ENCODE data around the gene KRTAP3-2. TPM values are rescaled to one million over a fixed set of nuclear protein-coding genes. Genes with fewer than 3 reads are reported as not detected.

Gene KRTAP3-2
- total RNA-seq, 3 donors from 2014 or later = not detected

- H3K4me1 ChIP-seq = no peaks in the 10 kb centered on the region
- no peak overlapping the region for H3K27ac ChIP-seq
- DNase-seq (ENCODE audit: low spot score in 2 of 2) = no peak
- no peaks in the 10 kb centered on the region for H3K36me3 ChIP-seq
- H3K4me3 ChIP-seq = no peak overlapping the region
- no peaks in the 10 kb centered on the region for H3K27me3 ChIP-seq
- no peaks in the 10 kb centered on the region for H3K9me3 ChIP-seq
- TF ChIP-seq POLR2A (IDR thresholded peaks at IDR 0.05) (no peak), POLR2AphosphoS5 (IDR thresholded peaks at IDR 0.05) (no peak), CTCF (IDR thresholded peaks at IDR 0.05) (no peak)
- intact Hi-C loops (cut with DNase I; ENCODE audit: low total_unique reads) = no loop called here
Measured at GRCh38 chr17:40992666-40993065, 7.0 kb downstream of the KRTAP3-2 start.

GRCh38 chr17:40986920-40987319, 12.8 kb downstream of the KRTAP3-2 start:
- H3K4me1 ChIP-seq = no peaks in the 10 kb centered on the region
- H3K4me3 ChIP-seq = no peak overlapping the region
- DNase-seq (ENCODE audit: low spot score in 2 of 2) = no peak
- no peaks in the 10 kb centered on the region for H3K36me3 ChIP-seq
- no peaks in the 10 kb centered on the region for H3K27me3 ChIP-seq
- no peaks in the 10 kb centered on the region for H3K9me3 ChIP-seq
- intact Hi-C loops (cut with DNase I; ENCODE audit: low total_unique reads) = no loop called here
- peak overlapping the region in 1 of 2 donors; percentile 54 for H3K27ac ChIP-seq
- TF ChIP-seq POLR2AphosphoS5 (IDR thresholded peaks at IDR 0.05) (peak in 1 of 3 donors; percentile 15), POLR2A (IDR thresholded peaks at IDR 0.05) (no peak), CTCF (IDR thresholded peaks at IDR 0.05) (no peak)

GRCh38 chr17:40984226-40984625, 15.5 kb downstream of the KRTAP3-2 start, which contains the start of gene KRT40:
Gene KRT40 (minus strand): TSS chr17:40984326. CDS start chr17:40984273, 53 bp downstream.
- intact Hi-C loops (cut with DNase I; ENCODE audit: low total_unique reads) = loop anchor here (5.0 kb wide), 1 partner anchor 118 kb away; the partner anchor contains the start of gene KRTAP4-16
- TF ChIP-seq POLR2AphosphoS5 (IDR thresholded peaks at IDR 0.05) (no peak), CTCF (IDR thresholded peaks at IDR 0.05) (no peak), POLR2A (IDR thresholded peaks at IDR 0.05) (no peak)
- Histone ChIP-seq H3K4me3 (no peak within 1 kb of the TSS), H3K27ac (no peak within 1 kb of the TSS), H3K27me3 (no peaks in the 10 kb centered on the region), H3K4me1 (no peaks in the 10 kb centered on the region), H3K9me3 (no peaks in the 10 kb centered on the region), H3K36me3 (no peaks in the 10 kb centered on the region)
- DNase-seq (ENCODE audit: low spot score in 2 of 2) = no peak

- Histone ChIP-seq H3K27me3 (no peaks in the 10 kb centered on the region), H3K27ac (peak overlapping the region; percentile 22 to 32), H3K4me1 (no peaks in the 10 kb centered on the region), H3K9me3 (no peaks in the 10 kb centered on the region), H3K36me3 (no peaks in the 10 kb centered on the region), H3K4me3 (peak overlapping the region in 1 of 3 donors; percentile 33)
- TF ChIP-seq POLR2A (IDR thresholded peaks at IDR 0.05) = no peak
- no peak for TF ChIP-seq CTCF (IDR thresholded peaks at IDR 0.05)
- no peak for TF ChIP-seq POLR2AphosphoS5 (IDR thresholded peaks at IDR 0.05)
- no peak for DNase-seq (ENCODE audit: low spot score in 2 of 2)
- intact Hi-C loops (cut with DNase I; ENCODE audit: low total_unique reads) = loop anchor here (5.0 kb wide), 1 partner anchor 121 kb away; the partner anchor contains the start of gene KRTAP4-16
Measured at GRCh38 chr17:40981115-40981514, 18.6 kb downstream of the KRTAP3-2 start.

- H3K36me3 ChIP-seq = no peaks in the 10 kb centered on the region
- H3K4me1 ChIP-seq = no peaks in the 10 kb centered on the region
- intact Hi-C loops (cut with DNase I; ENCODE audit: low total_unique reads) = loop anchor here (5.0 kb wide), 1 partner anchor 122 kb away; the partner anchor contains the start of gene KRTAP4-16
- TF ChIP-seq POLR2A (IDR thresholded peaks at IDR 0.05) = no peak
- no peak for TF ChIP-seq CTCF (IDR thresholded peaks at IDR 0.05)
- no peak for TF ChIP-seq POLR2AphosphoS5 (IDR thresholded peaks at IDR 0.05)
- peak overlapping the region; percentile 22 to 32 for H3K27ac ChIP-seq
- DNase-seq (ENCODE audit: low spot score in 2 of 2) = no peak
- peak overlapping the region in 1 of 3 donors; percentile 33 for H3K4me3 ChIP-seq
- no peaks in the 10 kb centered on the region for H3K9me3 ChIP-seq
- H3K27me3 ChIP-seq = no peaks in the 10 kb centered on the region
Measured at GRCh38 chr17:40980596-40980995, 19.1 kb downstream of the KRTAP3-2 start.
